ENCODE results near the gene SGK1. TPM values are rescaled to one million over a fixed set of nuclear protein-coding genes. Genes with fewer than 3 reads are reported as not detected.

Gene SGK1
- polyA plus RNA-seq, 2 of the 4 experiments (the other 2 are of a cell fraction): 41.3 to 131 TPM

DNA sequence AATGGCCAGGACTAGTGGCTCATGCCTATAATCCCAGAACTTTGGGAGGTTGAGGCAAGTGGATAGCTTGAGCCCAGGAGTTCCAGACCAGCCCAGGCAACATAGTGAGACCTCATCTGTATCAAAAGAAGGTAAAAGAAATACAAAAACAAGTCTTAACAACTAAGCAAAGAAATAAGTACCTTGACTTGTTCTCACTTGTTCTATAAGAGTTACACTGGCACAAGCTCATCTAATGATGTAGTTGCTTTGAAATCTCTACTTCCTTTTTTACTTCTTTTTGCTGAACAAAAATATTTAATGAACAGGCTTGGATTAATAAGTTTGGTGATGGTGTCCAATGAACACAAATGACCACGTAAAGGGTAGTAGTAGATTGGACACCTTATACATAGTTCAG, 72.2 kb downstream of the SGK1 start:
- H3K9me3 ChIP-seq: no peaks in the 10 kb centered on the region
- no peak overlapping the region for H3K4me3 ChIP-seq
- peaks cover 25% of the 10 kb centered on the region for H3K4me1 ChIP-seq
- FAIRE-seq (no peak), DNase-seq (ENCODE audit: low read depth in 1 of 2, low spot score in 1 of 2) (no peak), ATAC-seq (no peak)
- TF ChIP-seq TP53 (CRISPR knock-in tag; IDR thresholded peaks at IDR 0.05): no peak
- TF ChIP-seq HOXB5 (CRISPR knock-in tag; IDR thresholded peaks at IDR 0.05): no peak
- TF ChIP-seq MAZ (IDR thresholded peaks at IDR 0.05; ENCODE audit: borderline replicate concordance, low read depth, low read length): no peak
- TF ChIP-seq HOXB13 (CRISPR knock-in tag; IDR thresholded peaks at IDR 0.05; ENCODE audit: low read depth): no peak
- TF ChIP-seq, protein P1, sequence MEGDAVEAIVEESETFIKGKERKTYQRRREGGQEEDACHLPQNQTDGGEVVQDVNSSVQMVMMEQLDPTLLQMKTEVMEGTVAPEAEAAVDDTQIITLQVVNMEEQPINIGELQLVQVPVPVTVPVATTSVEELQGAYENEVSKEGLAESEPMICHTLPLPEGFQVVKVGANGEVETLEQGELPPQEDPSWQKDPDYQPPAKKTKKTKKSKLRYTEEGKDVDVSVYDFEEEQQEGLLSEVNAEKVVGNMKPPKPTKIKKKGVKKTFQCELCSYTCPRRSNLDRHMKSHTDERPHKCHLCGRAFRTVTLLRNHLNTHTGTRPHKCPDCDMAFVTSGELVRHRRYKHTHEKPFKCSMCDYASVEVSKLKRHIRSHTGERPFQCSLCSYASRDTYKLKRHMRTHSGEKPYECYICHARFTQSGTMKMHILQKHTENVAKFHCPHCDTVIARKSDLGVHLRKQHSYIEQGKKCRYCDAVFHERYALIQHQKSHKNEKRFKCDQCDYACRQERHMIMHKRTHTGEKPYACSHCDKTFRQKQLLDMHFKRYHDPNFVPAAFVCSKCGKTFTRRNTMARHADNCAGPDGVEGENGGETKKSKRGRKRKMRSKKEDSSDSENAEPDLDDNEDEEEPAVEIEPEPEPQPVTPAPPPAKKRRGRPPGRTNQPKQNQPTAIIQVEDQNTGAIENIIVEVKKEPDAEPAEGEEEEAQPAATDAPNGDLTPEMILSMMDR (IDR thresholded peaks at IDR 0.05): no peak
- no peak for TF ChIP-seq RNF2 (IDR thresholded peaks at IDR 0.05; ENCODE audit: borderline replicate concordance, low read depth)
- TF ChIP-seq NR3C1 (IDR thresholded peaks at IDR 0.05): no peak
- TF ChIP-seq ZNF302 (CRISPR knock-in tag; IDR thresholded peaks at IDR 0.05): no peak
- TF ChIP-seq, protein P2, sequence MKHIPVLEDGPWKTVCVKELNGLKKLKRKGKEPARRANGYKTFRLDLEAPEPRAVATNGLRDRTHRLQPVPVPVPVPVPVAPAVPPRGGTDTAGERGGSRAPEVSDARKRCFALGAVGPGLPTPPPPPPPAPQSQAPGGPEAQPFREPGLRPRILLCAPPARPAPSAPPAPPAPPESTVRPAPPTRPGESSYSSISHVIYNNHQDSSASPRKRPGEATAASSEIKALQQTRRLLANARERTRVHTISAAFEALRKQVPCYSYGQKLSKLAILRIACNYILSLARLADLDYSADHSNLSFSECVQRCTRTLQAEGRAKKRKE (CRISPR knock-in tag; IDR thresholded peaks at IDR 0.05; ENCODE audit: low read depth): no peak
- no peak for TF ChIP-seq HDAC2 (IDR thresholded peaks at IDR 0.05)
- TF ChIP-seq, protein P3, sequence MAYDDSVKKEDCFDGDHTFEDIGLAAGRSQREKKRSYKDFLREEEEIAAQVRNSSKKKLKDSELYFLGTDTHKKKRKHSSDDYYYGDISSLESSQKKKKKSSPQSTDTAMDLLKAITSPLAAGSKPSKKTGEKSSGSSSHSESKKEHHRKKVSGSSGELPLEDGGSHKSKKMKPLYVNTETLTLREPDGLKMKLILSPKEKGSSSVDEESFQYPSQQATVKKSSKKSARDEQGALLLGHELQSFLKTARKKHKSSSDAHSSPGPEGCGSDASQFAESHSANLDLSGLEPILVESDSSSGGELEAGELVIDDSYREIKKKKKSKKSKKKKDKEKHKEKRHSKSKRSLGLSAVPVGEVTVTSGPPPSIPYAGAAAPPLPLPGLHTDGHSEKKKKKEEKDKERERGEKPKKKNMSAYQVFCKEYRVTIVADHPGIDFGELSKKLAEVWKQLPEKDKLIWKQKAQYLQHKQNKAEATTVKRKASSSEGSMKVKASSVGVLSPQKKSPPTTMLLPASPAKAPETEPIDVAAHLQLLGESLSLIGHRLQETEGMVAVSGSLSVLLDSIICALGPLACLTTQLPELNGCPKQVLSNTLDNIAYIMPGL (CRISPR knock-in tag; IDR thresholded peaks at IDR 0.05; ENCODE audit: borderline replicate concordance): no peak
- no peak for TF ChIP-seq CBX2 (IDR thresholded peaks at IDR 0.05; ENCODE audit: borderline replicate concordance, low read depth)
- TF ChIP-seq EHMT2 (IDR thresholded peaks at IDR 0.05; ENCODE audit: low read depth): no peak
- no peak for TF ChIP-seq RAD21 (conservative IDR thresholded peaks at IDR 0.05 in 1 of 2, IDR thresholded peaks at IDR 0.05 in 1 of 2)
- TF ChIP-seq RARB (CRISPR knock-in tag; IDR thresholded peaks at IDR 0.05): no peak
- no peak for TF ChIP-seq KDM1A (IDR thresholded peaks at IDR 0.05; ENCODE audit: low read depth)
- TF ChIP-seq POLR2A (IDR thresholded peaks at IDR 0.05; ENCODE audit: low read length): no peak
- TF ChIP-seq GATA3 (IDR thresholded peaks at IDR 0.05; ENCODE audit: borderline replicate concordance): no peak
- no peak for TF ChIP-seq MYC (IDR thresholded peaks at IDR 0.05; ENCODE audit: borderline replicate concordance, low read length)
- TF ChIP-seq, protein P4, sequence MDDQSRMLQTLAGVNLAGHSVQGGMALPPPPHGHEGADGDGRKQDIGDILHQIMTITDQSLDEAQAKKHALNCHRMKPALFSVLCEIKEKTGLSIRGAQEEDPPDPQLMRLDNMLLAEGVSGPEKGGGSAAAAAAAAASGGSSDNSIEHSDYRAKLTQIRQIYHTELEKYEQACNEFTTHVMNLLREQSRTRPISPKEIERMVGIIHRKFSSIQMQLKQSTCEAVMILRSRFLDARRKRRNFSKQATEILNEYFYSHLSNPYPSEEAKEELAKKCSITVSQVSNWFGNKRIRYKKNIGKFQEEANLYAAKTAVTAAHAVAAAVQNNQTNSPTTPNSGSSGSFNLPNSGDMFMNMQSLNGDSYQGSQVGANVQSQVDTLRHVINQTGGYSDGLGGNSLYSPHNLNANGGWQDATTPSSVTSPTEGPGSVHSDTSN (IDR thresholded peaks at IDR 0.05): no peak
- 84% methylated on average over 1 of the region's 1 CpG for WGBS (ENCODE audit: missing lambda C conversion rate)
- no peak overlapping the region for H3K4me2 ChIP-seq
- ChIA-PET CTCF (interaction anchor here (1.0 to 1.3 kb wide), 2 partner anchors 49 to 68 kb away, joined by 3 read pairs; no protein-coding TSS in a partner anchor), POLR2A (no interaction called here)
- H3K27ac ChIP-seq: peak overlapping the region in 1 of 2 experiments; percentile 59; a peak in 1 of 6 replicates

DNA sequence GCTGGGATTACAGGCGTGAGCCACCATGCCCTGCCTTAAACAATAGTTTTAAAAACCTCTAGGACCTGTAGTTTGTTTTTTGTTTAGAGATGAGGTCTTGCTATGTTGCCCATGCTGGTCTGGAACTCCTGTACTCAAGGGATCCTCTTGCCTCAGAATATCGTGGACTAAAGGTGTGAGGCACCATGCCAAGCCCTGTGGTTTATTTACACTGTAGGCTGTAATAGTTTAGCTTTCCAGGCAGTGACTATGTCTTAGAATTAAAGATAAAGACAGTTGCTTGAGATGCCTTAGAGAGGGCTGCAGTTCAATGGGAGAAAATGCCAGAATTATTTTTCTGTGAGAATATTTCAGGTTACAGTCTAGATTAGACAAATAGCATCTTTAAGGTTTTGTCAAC, 72.9 kb downstream of the SGK1 start:
- no peak overlapping the region for H3K4me2 ChIP-seq
- no peak for FAIRE-seq
- H3K9me3 ChIP-seq: no peaks in the 10 kb centered on the region
- H3K4me3 ChIP-seq: no peak overlapping the region
- POLR2A ChIA-PET: no interaction called here
- DNase-seq (ENCODE audit: low read depth in 1 of 2, low spot score in 1 of 2): peak in 1 of 2 experiments; percentile 23
- H3K4me1 ChIP-seq: peaks cover 23% of the 10 kb centered on the region; the same call in 2 of the 3 replicates
- TF ChIP-seq RNF2 (IDR thresholded peaks at IDR 0.05; ENCODE audit: borderline replicate concordance, low read depth) (no peak), FOSL2 (IDR thresholded peaks at IDR 0.05) (no peak), FOSL2 (CRISPR knock-in tag; IDR thresholded peaks at IDR 0.05) (no peak), MAZ (IDR thresholded peaks at IDR 0.05; ENCODE audit: borderline replicate concordance, low read depth, low read length) (no peak), EHF (CRISPR knock-in tag; IDR thresholded peaks at IDR 0.05) (no peak), HOXA7 (CRISPR knock-in tag; IDR thresholded peaks at IDR 0.05) (no peak), POLR2A (IDR thresholded peaks at IDR 0.05; ENCODE audit: low read length) (no peak), ZC3H11A (IDR thresholded peaks at IDR 0.05) (no peak), HOXB5 (CRISPR knock-in tag; IDR thresholded peaks at IDR 0.05) (no peak), MYC (IDR thresholded peaks at IDR 0.05; ENCODE audit: borderline replicate concordance, low read length) (no peak)
- TF ChIP-seq, protein P5, sequence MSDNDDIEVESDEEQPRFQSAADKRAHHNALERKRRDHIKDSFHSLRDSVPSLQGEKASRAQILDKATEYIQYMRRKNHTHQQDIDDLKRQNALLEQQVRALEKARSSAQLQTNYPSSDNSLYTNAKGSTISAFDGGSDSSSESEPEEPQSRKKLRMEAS (IDR thresholded peaks at IDR 0.05): no peak
- TF ChIP-seq, protein P1 (IDR thresholded peaks at IDR 0.05): no peak
- TF ChIP-seq, protein P2 (CRISPR knock-in tag; IDR thresholded peaks at IDR 0.05; ENCODE audit: low read depth): no peak
- H3K27ac ChIP-seq: peak overlapping the region in 1 of 2 experiments; percentile 59; a peak in 1 of 6 replicates
- 40% methylated on average over 2 of the region's 2 CpGs for WGBS (ENCODE audit: missing lambda C conversion rate)
- CTCF ChIA-PET: interaction anchor here (0.6 to 1.3 kb wide), 3 partner anchors 49 to 634 kb away, joined by 3 read pairs; no protein-coding TSS in a partner anchor
- no peak for ATAC-seq
